ENCODE results near the gene PLCL1.

DNA sequence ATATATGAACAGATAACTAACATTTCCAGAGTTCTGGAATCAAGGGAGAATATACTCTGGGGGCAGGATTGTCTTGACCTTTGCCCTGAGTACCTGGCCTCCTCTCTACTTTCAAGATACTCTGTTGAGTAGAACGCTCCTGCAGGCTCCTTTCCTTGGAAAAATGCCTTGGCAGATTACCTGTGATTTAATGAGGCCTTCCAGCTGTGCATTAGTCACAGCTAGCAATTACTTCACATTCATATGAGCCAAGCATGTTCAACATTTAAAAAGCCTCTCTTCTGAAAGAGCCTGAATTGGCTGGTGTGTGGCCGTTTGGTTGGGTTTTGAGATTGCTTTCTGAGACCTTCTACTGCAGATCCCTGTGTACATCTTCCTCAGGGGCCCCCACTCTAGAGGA is 142.2 kb downstream of the PLCL1 start:
- TF ChIP-seq, protein P1, sequence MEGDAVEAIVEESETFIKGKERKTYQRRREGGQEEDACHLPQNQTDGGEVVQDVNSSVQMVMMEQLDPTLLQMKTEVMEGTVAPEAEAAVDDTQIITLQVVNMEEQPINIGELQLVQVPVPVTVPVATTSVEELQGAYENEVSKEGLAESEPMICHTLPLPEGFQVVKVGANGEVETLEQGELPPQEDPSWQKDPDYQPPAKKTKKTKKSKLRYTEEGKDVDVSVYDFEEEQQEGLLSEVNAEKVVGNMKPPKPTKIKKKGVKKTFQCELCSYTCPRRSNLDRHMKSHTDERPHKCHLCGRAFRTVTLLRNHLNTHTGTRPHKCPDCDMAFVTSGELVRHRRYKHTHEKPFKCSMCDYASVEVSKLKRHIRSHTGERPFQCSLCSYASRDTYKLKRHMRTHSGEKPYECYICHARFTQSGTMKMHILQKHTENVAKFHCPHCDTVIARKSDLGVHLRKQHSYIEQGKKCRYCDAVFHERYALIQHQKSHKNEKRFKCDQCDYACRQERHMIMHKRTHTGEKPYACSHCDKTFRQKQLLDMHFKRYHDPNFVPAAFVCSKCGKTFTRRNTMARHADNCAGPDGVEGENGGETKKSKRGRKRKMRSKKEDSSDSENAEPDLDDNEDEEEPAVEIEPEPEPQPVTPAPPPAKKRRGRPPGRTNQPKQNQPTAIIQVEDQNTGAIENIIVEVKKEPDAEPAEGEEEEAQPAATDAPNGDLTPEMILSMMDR (IDR thresholded peaks at IDR 0.05) = no peak
- TF ChIP-seq POLR2A (IDR thresholded peaks at IDR 0.05) = no peak
- TF ChIP-seq POLR2AphosphoS5 (IDR thresholded peaks at IDR 0.05) = no peak

Measured in breast epithelium (tissue), 3 donors.